Medulla oblongata (tissue), 1 donor: Measurements from ENCODE around the gene TMEM169.

Experiments used
- DNase-seq: peaks from one replicate; pipeline ENCODE4 v3.0.0-alpha.2; 2015; ENCODE audit errors: extremely low spot score

Gene TMEM169

GRCh38 chr2:216104691-216105090 is 23.0 kb downstream of the TMEM169 start:
- DNase-seq, result no peak

DNA sequence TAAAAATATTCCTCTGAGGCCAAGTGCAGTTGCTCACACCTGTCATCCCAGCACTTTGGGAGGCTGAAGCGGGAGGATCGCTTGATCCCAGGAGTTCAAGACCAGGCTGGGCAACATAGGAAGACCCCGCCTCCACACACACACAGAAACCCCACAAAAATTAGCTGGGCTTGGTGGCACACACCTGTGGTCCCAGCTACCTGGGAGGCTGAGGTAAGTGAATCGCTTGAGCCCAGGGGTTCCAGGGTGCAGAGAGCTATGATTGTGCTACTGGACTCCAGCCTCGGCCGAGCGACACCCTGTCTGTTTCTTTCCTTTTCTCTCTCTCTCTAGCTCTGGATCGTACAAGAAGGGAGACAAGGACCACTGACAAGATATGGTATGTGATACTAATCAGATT is 25.6 kb downstream of the TMEM169 start:
- DNase-seq, result no peak

- DNase-seq, result no peak
Observed at GRCh38 chr2:216107760-216108159, 26.0 kb downstream of the TMEM169 start.

DNA sequence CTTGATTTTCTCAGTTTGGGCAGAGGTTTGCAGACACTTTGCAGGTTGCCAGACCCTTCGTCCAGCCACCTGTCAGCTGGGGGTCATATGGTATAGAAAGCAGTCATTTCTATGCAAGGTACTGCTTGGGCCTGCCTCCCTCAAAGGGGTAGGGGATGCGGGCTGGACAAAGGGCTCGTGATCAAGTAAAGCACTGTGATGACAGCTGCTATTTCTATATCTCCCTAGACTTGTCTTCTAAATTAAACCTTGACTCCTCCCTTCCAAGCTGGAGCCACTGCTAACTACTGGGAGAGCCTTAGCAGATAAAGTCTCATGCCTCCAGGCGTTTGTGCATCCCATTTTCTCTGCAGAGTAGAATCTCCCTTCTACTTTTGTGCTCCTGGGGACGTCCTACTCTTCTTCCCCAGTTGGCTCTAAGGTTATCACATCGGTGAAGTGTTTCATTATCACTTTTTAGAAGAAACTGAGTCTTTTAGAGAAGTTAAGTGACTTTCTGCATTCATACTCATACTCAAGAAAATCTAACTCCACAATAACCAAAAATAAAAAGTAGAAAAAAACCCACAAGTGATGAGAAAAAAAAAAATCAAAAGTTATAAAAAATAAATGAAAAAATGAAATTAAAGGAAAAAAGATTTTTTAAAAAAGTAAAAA is 26.7 kb downstream of the TMEM169 start:
- DNase-seq, result no peak

DNA sequence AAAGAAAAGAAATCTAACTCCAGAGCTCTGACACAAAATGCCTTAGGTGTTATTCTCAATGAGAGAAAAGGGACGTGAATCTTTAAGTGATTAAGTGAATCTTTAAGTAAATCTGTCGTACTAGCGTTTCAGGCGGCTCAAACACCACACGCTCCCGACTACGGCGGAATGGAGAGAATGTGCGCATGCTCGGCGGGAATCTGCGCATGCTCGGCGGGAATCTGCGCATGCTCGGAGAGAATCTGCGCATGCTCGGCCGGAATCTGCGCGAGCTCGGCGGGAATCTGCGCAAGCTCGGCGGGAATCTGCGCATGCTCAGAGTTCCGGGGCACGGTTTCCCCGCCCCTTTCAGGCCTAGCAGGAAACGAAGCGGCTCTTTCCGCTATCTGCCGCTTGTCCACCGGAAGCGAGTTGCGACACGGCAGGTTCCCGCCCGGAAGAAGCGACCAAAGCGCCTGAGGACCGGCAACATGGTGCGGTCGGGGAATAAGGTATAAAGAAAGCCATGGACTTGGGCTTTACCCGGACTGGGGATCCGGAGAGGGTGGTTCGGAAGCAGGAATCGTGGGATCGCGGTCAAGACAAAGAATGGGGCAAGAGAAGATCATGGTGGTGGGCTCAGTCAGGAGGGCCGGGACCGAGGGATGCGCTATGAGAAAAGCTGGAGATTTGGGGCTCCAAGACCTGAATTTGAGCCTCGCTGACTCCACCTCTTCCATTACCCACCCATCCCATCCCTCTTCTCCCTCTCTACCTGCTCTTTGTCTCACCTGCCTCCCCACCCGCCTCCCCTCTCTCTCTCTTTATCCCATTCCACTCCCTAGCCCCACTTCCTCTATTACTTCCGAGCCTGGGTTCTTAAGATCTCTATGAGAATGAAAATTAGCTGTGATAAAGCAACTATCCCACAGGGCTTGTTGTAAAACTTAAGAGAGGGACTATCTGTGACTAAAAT is 27.5 kb downstream of the TMEM169 start, which contains the start of gene XRCC5:
Gene XRCC5, plus strand, starts transcription at position 382 of the 955 bp plus-strand sequence. Its CDS starts 89 bp downstream, at position 471.
- DNase-seq, result peak; percentile 93

DNA sequence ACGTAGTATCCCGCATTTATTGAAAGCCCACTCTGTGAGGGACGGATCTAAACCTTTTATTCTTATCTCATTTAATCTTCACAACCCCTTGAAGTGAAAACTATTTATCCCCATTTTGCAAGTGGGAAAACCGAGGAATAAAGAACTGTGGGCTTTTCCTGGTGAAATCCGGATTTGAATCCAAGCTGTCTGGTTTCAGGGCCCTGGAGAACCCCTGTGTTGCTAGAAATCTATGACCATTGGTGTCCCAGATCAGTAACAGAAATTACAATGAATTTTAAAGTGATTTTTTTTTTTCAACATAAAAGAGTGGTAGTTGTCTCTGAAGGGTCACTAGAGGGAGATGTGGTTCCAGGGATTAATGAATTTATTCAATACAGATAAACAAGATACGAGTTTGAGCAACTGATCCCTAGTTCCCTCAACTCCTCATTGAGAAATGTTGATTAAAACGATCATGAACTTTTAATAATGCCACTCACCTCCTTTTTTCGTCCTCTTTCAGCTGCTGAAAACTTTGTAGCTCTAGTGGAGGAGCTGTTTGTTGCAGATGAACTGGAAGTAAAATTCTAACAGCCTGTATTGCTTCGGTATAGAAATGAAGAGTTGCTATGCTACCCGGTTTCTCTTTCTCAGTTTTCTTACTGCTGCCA is 28.4 kb downstream of the TMEM169 start:
- peak; percentile 40 for DNase-seq

- no peak for DNase-seq
Observed at GRCh38 chr2:216110620-216111019, 28.9 kb downstream of the TMEM169 start.

- DNase-seq, result no peak
Observed at GRCh38 chr2:216111122-216111521, 29.4 kb downstream of the TMEM169 start.

DNA sequence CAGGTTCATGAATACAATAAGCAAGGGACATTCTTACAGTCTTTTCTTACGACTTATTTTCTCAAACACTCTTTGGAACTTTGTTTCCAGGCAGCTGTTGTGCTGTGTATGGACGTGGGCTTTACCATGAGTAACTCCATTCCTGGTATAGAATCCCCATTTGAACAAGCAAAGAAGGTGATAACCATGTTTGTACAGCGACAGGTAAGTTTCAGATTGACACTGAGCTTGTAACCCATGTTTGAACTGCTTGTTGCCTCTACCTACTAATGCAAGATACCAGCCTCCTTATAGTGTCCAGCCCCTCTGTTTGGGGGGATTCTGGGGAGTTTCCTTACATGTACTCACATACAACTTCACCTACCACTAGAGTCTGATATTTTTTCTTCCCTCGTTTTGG is 31.2 kb downstream of the TMEM169 start:
- no peak for DNase-seq

DNA sequence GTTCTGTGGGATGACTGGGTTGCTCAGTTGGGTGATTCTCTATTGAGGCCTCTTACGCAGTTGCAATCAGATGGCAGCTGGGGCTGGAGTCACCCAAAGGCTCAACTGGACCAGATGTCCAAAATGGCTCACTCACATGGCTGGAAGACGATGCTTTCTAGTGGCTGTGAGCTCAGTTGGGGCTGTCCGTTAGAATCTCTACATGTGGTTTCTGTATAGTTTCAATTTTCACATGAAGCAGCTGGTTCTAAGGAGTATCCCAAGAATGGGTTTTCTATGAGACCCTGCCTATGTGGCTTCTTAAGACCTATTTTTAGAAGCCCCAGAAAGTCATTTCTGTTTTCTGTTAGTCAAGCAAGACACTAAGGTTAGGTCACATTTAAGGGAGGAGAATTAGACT is 31.9 kb downstream of the TMEM169 start:
- DNase-seq, result no peak

- DNase-seq, result no peak
Observed at GRCh38 chr2:216114382-216114713, 32.6 kb downstream of the TMEM169 start.

- peak; percentile 99 for DNase-seq
Observed at GRCh38 chr2:216114714-216115531, 33.2 kb downstream of the TMEM169 start.

- no peak for DNase-seq
Observed at GRCh38 chr2:216116418-216116817, 34.7 kb downstream of the TMEM169 start.

DNA sequence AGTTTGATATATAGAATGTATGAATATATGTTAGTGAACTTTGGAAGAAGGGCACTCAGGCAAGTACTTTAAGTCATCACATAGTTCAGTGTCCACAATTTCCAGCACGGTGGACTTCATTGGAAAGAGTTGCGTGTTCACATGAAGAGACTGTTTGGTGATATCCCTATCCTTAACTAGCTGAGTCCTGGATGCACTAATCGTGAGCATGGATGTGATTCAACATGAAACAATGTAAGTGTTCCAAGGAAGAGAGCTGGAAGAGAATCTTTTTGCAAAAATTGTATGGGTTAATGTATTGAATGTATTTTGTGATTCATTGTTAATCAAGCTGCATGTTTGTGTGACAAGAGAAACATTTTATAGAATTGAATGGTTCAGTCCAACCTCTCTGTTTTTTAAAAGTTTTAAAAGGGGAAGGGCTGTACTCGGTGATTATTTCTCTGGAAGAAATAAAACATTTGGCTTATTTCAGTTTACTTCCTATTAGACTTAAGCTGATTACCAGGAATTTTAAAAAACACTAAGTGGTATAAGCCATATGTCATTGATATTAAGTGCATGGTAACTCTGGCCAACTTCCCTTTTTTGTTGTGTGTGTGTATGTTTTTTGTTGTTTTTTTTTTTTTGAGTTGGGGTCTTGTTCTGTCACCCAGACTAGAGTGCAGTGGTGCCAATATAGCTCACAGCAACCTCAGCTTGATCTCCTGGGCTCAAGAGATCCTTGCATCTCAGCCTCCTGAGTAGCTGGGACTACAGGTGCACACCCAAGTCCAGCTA is 36.0 kb downstream of the TMEM169 start:
- no peak for DNase-seq

DNA sequence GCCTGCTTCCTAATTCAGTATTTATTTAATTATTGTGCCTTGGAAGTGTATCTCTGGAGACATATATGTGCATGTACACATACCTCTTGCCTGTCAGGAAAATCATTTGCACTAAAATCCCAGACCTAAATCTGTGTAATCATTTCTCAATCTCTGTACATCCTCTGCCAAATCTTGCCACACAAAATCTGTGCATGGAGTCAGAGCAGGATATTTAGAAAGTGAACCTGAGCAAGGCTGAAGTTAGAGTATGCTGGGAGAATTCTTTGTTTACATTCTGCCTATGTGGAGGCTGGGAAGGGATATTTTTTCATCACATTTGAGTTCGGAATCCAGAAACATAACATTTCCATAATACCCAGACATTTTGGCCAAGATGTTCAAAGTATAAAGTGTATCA is 36.8 kb downstream of the TMEM169 start:
- no peak for DNase-seq

DNA sequence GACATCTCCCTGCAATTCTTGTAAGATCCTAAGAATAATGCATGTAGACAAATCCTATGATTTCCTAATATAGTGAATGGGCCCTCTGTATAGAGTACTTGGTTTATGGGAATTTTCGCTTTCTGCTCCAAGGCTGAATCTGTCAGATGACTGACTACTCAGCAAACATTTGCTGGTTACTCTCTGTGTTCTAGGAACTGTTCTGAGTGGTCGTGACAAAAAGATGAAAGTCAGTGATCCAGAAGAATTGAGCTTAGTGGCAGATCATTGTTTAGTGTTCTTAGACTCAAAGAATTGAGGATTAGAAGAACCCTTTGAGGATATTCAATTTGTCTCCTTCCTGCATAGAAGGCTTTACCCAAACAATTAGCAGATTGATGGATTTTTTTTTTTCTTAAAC is 37.4 kb downstream of the TMEM169 start:
- peak; percentile 49 for DNase-seq

GRCh38 chr2:216119986-216120385 is 38.3 kb downstream of the TMEM169 start:
- DNase-seq, result no peak

GRCh38 chr2:216121255-216121654 is 39.5 kb downstream of the TMEM169 start:
- DNase-seq, result no peak

DNA sequence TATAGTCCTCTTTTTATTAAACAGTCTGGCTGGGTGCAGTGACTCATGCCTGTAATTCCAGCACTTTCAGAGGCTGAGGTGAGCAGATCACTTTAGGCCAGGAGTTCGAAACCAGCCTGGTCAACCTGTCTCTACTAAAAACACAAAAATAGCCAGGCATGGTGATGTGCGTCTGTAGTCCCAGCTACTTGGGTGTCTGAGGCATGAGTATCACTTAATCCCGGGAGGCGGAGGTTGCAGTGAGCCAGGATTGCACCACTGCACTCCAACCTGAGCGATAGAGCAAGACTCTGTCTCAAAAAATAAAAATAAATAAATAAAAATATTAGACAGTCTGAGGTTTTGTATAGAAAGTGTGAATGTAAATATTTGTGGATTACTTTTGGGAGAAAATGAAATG is 45.2 kb downstream of the TMEM169 start:
- no peak for DNase-seq

GRCh38 chr2:216130346-216130971 is 48.7 kb downstream of the TMEM169 start:
- DNase-seq, result no peak
